ENCODE measurements around the gene MAN2B1. TPM values are rescaled to one million over a fixed set of nuclear protein-coding genes. Genes with fewer than 3 reads are reported as not detected.
"Not testable (repeated sequence)": the region's sequence is repeated elsewhere in the genome, so short reads cannot be mapped to it uniquely, and the experiment has no call there.

Gene MAN2B1
- polyA plus RNA-seq, 3 donors = 218 to 305 (median 295) TPM

GRCh38 chr19:12698138-12698537 lies 31.6 kb upstream of the MAN2B1 start:
- no peak for DNase-seq
- peaks cover 0 to 2% (median 1%) of the 10 kb centered on the region in 3 donors for H3K27me3 Mint-ChIP-seq (ENCODE audit: low read depth in 3 of 3)
- no peak for TF ChIP-seq CTCF (IDR thresholded peaks at IDR 0.05)
- intact Hi-C loops (cut with micrococcal nuclease) = no loop called here
- Histone ChIP-seq H3K9me3 (replicated peaks in 1 of 2; ENCODE audit: control insufficient read depth in 1 of 2, insufficient read depth in 1 of 2, low read length in 2 of 2) (no peaks in the 10 kb centered on the region), H2AFZ (ENCODE audit: insufficient read depth, low read depth, low read length, poor library complexity, severe bottlenecking) (no peak overlapping the region), H3K9ac (ENCODE audit: insufficient read depth, low read length, poor library complexity, severe bottlenecking) (no peak overlapping the region), H3K36me3 (replicated peaks in 1 of 2; ENCODE audit: control insufficient read depth in 1 of 2, insufficient read depth in 2 of 2, low read length in 2 of 2) (peaks cover 23 to 35% of the 10 kb centered on the region in 2 donors), H3K4me2 (replicated peaks; ENCODE audit: extremely low read depth, low read length, poor library complexity, severe bottlenecking) (no peak overlapping the region), H3K79me2 (ENCODE audit: insufficient read depth, low read length) (no peaks in the 10 kb centered on the region), H3K27me3 (ENCODE audit: control insufficient read depth in 2 of 2, insufficient read depth in 2 of 2, low read length in 2 of 2) (no peaks in the 10 kb centered on the region), H4K20me1 (ENCODE audit: insufficient read depth, low read length) (no peaks in the 10 kb centered on the region), H3K27ac (ENCODE audit: low read depth in 1 of 2, low read length in 2 of 2) (peak overlapping the region in 1 of 2 donors; percentile 58), H3K4me1 (ENCODE audit: control insufficient read depth in 1 of 2, insufficient read depth in 2 of 2, low read length in 2 of 2) (peaks cover 29 to 32% of the 10 kb centered on the region in 2 donors), H3K4me3 (replicated peaks in 1 of 3; ENCODE audit: low read depth in 2 of 3, low read length in 3 of 3) (no peak overlapping the region)
- H3K4me3 Mint-ChIP-seq = no peak overlapping the region
- peaks cover 25 to 39% of the 10 kb centered on the region in 2 donors for H3K36me3 Mint-ChIP-seq
- peak overlapping the region in 5 of 7 donors; percentile 17 to 97 (median 62) for H3K27ac Mint-ChIP-seq
- no peaks in the 10 kb centered on the region for H3K9me3 Mint-ChIP-seq
- 62% methylated on average over 3 of the region's 6 CpGs for WGBS (ENCODE audit: insufficient coverage)
- peaks cover 17% of the 10 kb centered on the region for H3K4me1 Mint-ChIP-seq

- Histone ChIP-seq H3K9ac (ENCODE audit: insufficient read depth, low read length, poor library complexity, severe bottlenecking) (peak overlapping the region; percentile 68), H3K27ac (ENCODE audit: low read depth in 1 of 2, low read length in 2 of 2) (peak overlapping the region; percentile 90 to 95), H2AFZ (ENCODE audit: insufficient read depth, low read depth, low read length, poor library complexity, severe bottlenecking) (peak overlapping the region; percentile 97), H3K4me2 (replicated peaks; ENCODE audit: extremely low read depth, low read length, poor library complexity, severe bottlenecking) (peak overlapping the region; percentile 99), H3K36me3 (replicated peaks in 1 of 2; ENCODE audit: control insufficient read depth in 1 of 2, insufficient read depth in 2 of 2, low read length in 2 of 2) (peaks cover 16 to 28% of the 10 kb centered on the region in 2 donors), H3K4me3 (replicated peaks in 1 of 3; ENCODE audit: low read depth in 2 of 3, low read length in 3 of 3) (peak overlapping the region in 1 of 3 experiments; percentile 95), H3K4me1 (ENCODE audit: control insufficient read depth in 1 of 2, insufficient read depth in 2 of 2, low read length in 2 of 2) (peaks cover 29 to 32% of the 10 kb centered on the region in 2 donors)
- WGBS (ENCODE audit: insufficient coverage) = 98% methylated on average over 16 of the region's 22 CpGs
- H3K27me3 Mint-ChIP-seq (ENCODE audit: low read depth in 3 of 3); H3K27me3 ChIP-seq (ENCODE audit: control insufficient read depth in 2 of 2, insufficient read depth in 2 of 2, low read length in 2 of 2); H4K20me1 ChIP-seq (ENCODE audit: insufficient read depth, low read length); H3K9me3 Mint-ChIP-seq; H3K9me3 ChIP-seq (replicated peaks in 1 of 2; ENCODE audit: control insufficient read depth in 1 of 2, insufficient read depth in 1 of 2, low read length in 2 of 2); H3K79me2 ChIP-seq (ENCODE audit: insufficient read depth, low read length); DNase-seq; intact Hi-C loops (cut with micrococcal nuclease): not testable (repeated sequence)
- H3K4me1 Mint-ChIP-seq = peaks cover 17% of the 10 kb centered on the region
- H3K4me3 Mint-ChIP-seq = peak overlapping the region in 1 of 2 donors; percentile 82
- H3K36me3 Mint-ChIP-seq = peaks cover 19 to 32% of the 10 kb centered on the region in 2 donors
- H3K27ac Mint-ChIP-seq = peak overlapping the region; percentile 92 to 98 (median 96)
Observed at GRCh38 chr19:12697425-12697824, 30.9 kb upstream of the MAN2B1 start.

Measured in CD14-positive monocyte (primary cell).